Fibroblast of skin of back (primary cell): Measurements from ENCODE around the gene FCN3.

Source experiments
- DNase-seq: peaks from one replicate; pipeline ENCODE4 v3.0.0-alpha.2; 2013

The FCN3 gene

DNA sequence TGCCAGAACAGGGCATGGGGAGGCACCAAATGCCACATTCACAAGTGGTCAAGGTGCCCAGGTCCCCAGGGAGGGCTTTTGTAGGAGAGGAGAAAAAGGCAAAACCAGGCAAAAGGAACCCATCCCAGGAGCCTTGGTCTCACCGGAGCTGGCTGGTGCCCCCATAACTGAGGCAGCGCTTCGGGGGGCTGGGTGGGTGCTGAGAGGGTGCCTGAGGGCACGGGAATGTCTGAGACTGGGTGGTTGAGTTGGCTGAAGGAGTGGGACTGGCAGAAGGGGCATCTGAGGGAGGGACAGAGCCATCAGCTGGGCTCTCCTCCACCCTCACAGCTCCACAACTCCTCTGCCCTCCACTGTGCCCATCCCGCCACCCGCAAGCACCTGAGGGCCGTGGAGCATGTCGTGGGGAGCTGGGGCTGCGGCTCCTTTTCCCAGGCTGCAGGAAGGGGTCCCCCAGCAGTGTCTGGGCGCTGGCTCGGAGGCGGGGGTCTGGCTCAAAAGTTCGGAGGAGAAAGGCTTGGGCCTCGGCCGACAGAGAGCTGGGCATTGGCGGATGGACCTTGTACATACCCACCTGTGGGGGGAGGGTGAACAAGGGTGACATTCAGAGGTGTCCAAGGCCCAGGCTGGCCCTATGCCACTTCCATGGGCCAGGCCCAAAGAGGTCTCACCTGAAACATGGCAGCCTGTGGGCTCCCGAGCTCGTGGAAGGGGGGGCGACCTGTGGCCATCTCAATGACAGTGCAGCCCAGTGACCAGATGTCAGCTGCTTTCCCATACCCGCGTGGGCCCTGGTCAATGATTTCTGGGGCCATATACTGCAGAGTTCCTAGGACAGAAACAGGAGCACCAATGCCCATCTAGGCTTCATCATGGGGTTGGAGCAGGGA is 16.3 kb downstream of the FCN3 start:
- no peak for DNase-seq

DNA sequence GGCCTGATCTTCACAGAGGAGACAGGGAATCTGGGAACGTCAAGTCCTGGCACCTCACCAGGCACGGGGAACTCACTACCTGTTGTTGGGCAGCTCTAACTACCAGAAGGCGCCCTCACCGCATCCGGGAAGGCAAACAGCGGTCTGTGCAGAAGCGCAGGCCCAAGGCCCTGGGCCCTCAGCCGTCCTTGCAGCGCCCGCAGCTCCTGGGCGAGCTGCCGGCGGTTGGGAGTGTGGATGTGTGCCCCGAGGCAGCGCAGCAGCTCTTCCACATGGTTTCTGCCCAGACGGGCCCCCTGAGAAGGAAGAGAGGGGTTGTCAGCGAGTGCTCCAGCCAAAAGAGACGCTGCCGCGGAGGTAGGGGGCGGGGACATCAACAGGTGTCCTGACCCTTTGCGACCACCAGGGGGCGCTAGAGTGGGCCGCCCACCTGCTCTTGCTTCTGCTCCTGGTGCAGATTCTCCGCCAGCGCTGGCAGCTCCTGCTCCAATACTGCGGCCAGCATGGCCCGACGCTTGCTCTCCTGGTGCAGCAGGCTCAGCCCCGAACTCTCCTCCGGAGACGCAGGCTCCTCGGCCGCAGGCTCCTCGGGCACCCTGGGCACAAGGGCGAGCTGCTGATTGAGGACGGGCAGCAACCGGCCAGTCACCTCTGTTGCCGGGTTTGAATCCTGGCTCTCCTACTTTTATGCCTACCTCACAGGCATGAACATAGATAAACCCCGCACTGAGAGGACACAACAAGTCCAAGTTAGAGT is 17.2 kb downstream of the FCN3 start:
- DNase-seq: peak; percentile 47

DNA sequence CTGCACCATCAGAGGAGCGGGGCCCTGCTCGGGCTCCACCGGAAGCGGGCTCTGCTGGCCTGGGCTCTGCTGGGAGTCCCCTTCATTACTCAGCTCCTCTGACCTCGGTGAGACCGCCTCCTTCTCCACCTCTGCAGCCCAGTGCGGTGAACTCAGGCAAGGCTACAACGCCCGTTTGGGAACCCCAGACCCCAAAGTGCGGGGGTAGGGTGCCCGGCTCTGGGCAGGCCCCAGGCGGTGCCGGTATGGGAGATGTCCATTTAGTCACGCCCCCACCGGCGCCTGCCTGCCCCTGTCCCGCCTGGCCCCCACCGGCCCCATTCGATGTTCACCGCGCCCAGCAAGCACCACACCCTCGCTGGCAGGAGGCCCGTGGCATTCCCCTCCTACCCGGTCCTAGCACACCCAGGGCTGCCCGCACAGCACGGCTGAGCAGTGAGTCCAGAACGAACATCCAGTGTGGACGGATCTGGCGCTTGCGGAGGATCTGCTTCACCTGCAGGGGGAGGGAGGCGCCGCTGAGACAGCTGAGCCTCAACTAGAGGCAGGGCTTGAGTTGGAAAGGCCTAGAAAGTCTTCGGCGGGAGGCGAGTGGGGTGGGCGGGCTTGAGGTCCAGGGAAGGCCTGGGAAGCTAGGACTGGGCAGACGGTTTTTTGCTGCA is 17.9 kb downstream of the FCN3 start:
- DNase-seq: no peak

DNA sequence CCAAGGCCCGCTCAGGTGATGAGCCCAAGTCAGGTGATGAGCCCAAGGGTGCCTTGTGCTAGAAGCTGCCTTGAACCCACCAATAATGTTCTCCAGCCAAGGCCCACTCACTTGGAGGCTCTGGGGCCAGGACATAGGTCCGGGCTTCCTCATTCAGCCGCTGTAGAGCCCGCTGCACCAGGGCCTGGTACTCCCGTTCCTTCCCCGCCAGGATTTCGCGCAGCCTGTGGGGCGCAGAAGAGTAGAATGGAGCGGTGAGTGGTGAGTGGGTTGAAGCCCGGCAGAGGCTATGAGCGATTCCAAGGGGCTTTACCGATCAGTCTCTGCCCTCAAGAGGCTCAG is 18.4 kb downstream of the FCN3 start:
- no peak for DNase-seq

DNA sequence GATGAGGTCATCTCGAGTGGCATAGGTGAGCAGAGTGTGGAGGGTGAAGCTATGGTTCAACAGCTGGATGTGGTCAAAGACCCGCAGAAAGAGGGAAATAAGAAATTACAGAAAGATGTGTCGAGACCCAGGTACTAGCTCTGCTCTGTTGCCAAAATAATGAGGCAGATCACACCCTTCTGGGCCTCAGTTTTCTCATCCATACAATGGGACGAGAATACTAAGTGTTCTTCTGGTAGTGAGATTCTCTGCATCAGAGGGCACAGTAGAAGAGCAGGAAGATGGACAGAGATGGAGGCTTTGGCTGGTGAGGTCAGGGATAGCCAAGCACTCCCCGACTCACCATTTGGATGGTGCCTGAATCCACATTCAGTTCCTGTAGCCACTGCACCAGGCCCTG is 18.9 kb downstream of the FCN3 start:
- DNase-seq: no peak

DNA sequence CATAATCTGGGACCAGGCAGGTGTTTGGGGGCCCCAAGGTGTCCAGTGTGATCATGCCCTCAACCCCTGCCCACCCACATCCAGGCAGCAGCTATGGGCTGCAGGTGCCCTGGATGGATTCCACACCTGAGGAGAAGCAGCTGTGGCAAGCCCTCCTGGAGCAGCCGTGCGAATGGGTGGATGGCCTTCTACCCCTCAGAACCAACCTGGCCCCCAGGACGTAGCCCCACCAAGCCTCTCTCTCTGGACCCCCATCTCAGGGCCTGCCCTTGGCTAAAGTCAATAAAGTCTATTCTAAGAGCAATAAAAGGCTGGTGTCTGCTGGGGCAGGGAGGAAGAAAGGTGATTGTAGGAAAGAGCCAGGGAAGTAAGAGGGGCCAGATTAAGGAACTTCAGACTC is 21.0 kb downstream of the FCN3 start:
- DNase-seq: no peak

DNA sequence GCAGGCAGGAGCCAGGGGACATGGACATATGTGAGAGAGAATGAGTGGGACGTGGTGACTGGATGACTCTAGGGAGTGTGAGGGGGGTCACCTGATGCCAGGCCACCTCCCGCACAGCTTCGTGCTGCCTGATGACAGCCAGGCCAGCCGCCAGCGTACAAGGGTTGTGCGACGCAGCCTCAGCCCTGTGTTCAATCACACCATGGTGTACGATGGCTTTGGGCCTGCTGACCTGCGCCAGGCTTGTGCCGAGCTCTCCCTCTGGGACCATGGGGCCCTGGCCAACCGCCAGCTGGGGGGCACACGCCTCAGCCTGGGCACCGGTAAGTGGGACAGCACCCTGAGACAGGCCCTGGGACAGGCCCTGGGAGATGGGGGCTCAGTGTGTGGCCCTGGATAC is 21.5 kb downstream of the FCN3 start:
- no peak for DNase-seq

DNA sequence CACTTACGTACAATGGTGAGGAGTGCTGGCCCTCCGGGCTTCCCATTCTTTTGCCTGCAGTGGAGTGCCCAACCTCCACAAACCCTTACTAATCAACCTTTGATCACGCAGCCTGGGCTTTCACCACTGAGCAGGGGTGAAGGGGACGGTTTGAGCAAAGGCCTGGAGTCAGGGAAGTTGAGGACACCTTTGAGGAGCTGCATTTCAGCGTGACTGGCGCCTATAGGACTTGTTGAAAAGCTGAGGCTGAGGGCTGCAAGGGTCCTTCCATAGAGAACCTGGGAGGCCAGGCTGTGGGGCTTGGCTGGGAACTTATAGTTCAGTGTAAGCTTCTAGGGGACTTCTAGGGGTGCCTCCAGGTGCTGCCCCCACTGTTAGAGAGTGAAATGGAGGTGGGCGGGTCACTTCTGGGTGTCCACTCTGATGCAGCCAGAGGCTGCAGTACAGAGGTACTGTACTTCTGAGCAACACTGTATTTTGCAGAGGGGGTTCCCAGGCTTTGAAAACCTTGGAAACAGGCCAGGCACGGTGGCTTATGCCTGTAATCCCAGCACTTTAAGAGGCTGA is 23.0 kb downstream of the FCN3 start:
- DNase-seq: no peak

DNA sequence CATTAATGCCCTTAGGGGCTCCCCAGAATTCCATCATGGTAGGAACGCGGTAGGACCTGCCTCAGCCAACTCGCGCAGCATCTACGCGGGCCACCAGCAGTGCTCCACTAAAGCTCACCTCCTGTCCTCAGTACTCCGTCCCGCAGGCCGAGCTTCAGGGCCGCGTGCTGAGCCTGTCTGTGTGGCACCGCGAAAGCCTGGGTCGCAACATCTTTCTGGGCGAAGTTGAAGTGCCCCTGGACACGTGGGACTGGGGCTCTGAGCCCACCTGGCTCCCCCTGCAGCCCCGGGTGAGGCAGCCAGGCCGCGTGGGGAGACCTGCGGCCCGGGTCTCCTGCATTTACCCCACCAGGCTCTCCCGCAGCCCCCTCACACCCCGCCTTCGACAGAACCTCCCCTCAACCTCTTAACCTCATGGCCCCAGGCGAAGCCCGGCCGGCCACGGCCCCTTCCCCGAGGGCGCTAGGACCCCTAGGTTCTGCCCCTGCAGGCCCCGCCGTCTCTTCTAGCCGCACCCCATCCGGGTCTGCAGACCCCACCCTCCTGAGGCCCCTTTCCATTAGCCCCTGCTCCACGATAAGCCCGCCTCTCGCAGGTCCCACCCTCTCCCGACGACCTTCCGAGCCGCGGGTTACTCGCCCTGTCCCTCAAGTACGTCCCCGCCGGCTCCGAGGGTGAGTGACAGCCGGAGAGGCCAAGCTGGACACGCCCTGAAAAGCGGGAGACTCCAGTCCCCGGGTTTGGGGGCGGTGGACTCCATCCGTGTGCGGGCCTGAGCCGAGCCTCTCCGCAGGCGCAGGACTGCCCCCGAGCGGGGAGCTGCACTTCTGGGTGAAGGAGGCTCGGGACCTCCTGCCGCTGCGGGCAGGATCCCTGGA is 23.7 kb downstream of the FCN3 start:
- DNase-seq: peak; percentile 25

DNA sequence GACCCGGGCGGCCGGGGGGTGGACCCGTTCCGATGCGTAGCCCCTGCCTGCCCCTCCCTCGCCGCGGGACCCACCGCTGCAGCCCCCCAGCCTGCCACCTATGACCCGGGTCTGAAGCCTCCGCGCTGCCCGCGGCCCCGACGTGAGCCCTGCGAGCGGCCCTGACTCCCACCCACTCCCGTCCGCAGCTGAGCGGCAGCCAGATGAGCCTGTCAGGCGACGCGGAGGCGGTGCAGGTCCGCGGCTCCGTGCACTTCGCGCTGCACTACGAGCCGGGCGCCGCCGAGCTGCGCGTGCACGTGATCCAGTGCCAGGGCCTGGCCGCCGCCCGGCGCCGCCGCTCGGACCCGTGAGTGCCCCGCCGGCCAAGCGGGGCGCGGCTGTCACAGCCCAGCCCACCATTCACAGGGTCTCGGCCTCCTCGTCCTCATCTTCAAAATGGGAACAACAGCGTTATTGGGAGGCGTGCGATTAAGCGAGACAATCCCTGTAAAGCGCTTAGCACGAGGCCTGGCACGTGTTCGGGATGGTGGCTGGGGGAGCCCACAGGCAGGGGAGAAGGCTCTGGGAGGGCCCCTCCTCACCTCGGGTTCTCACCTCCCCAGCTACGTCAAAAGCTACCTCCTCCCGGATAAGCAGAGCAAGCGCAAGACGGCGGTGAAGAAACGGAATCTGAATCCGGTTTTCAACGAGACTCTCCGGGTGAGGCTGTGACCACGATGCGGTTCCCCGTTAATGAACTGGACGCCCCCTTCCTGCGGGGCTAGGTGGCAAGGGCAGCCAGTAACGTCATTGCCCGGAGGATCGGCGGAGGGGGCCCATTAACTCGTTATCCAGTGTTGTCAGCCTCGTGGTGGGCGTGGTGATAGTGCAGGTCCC is 24.6 kb downstream of the FCN3 start:
- DNase-seq: peak; percentile 63

DNA sequence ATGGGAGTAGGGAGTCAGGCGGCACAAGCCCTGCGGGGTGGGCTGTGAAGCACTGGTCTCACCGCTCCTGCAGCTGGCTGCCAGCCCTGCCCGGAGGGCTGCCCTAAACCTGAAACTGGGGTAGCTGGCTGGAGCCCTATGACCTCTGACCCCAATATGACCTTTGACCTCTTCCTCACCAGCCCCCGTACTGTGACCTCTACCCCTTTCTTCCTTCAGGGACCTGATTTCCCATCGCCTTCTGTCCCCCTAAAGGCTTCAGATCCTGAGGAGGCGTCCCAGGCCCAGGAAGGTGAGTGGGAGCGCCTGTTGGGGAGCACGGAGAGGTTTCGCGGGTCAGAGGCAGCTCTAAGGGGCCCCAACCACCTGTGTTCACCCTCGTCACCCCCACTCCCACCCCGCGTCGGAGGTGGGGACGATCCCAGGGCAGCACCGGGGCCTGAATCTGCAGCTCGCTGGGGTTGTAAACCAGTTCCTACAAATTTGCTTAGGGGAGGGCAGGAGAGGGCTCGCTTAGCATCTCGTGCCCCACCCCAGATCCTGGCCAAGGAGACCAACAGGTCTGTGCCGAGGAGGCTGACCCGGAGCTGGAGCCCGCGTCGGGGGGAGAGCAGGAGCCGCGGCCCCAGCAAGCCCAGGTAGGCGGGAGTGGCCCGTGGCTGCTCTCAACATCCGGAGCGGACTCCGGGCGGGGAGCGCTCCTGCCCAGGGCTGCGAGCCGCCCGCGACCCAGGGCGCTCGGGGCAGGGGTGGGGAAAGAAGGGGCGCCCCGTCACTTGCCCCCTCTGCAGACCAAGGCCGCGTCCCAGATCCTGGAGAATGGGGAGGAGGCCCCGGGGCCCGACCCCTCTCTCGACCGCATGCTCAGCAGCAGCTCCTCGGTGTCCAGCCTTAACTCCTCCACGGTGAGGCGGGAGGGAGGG is 25.5 kb downstream of the FCN3 start:
- peak; percentile 22 for DNase-seq

DNA sequence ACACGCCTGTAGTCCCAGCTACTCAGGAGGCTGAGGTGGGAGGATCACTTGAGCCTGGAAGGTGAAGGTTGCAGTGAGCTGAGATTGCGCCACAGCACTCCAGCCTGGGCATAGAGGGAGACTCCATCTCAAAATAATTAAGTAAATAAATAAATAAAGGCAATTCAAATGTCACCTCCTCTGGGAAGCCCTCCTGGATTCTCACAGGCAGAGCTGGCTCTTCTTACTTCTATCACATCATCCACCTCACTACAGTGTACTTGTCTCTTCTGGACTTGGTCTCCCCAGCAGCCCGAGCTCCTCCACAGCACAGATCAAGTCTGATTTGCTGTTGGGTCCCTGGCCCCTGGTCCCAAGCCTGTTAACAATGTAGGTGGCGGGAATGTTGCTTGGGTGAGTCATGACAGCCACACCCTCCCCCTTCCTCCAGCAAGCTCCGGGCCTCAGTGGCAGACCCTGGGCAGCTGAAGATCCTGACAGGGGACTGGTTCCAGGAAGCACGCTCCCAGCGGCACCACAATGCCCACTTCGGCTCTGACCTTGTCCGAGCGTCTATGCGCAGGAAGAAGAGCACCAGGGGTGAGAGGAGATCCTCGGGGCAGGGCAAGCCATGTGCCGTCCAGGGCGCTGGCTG is 27.5 kb downstream of the FCN3 start:
- peak; percentile 36 for DNase-seq

DNA sequence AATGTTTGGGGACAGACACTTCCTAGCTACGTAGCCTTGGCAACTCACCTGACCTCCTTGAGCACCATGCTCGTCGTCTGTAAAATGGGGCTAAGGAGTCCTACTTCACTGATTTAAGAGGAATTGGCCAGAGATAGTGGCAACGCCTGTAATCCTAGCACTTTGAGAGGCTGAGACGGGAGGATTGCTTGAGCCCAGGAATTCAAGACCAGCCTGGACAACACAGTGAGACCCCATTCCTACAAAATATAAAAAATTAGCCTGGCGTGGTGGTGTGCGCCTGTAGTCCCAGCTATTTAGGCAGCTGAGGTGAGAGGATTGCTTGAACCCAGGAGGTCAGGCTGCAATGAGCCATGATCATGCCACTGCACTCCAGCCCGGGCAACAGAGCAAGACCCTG is 28.3 kb downstream of the FCN3 start:
- no peak for DNase-seq

DNA sequence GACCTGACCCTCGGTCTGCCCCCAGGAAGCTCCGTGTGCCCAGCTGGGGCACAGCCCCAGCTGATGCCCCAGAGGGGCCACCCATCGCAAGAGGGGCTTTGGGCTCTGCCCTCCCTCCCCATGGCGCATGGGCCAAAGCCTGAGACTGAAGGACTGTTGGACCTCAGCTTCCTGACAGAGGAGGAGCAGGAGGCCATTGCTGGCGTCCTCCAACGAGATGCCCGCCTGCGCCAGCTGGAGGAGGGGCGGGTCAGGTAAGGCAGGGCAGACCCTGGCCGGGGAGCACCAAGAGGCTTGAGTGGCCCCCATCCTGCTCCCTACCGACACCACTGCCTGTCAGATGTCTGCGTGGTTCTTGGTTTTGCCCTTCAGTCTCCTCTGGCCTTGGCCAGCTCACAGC is 29.4 kb downstream of the FCN3 start:
- no peak for DNase-seq

DNA sequence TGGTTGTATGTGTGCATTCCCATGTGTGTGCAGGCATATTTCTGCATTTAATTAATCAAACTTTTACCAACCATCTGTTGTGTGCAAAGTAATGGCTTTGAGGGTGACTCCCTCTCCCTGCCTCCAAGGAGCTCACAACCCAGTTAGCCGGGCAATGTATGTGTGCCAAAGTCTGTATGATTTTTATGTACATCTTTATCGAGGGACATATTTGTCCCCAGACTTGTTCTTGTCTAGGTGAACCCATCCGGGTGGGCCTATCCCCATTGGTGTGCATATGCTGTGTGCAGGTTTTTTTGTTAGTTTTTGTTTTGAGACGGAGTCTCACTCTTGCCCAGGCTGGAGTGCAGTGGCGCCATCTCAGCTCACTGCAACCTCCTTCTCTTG is 31.0 kb downstream of the FCN3 start:
- DNase-seq: no peak

DNA sequence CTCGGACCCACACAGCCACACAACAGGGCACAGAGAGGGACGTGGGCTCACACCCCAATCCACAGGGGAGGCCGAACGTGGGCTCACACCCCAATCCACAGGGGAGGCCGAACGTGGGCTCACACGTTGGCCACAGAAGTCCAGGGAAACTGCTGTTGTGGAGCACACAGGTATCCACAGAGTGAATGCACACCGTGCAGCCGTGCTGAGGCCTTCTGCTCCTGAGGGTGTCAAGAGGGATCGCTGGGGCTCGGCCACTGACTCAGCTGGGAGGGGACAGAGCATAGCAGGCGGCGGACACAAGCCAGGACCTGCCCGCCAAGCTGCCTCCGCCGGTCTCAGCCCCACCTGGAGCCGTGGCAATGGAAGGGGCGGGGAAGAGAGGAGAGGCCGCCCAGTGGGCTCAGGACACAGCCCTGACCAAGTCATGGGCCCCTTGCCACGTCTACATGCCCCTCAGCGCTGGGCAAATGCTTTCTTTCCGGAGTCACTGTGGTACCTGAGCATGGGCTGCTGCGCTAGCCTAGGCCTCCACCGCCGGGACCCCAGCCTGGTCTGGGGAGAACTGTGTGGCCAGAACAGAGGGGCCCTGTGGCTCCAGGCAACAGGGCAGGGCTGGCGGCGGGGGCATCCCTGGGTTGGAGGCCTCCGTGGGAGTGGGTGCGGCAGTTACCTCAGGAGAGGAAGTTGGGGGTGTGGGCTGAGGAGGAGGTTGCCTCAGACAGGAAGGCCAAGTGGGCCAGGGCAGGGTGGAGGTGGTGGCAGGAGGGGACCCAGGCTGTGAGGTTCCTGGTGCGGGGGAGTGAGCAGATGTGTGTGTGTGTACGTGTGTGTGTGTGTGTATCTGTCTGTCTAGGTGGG is 31.6 kb downstream of the FCN3 start:
- DNase-seq: no peak

DNA sequence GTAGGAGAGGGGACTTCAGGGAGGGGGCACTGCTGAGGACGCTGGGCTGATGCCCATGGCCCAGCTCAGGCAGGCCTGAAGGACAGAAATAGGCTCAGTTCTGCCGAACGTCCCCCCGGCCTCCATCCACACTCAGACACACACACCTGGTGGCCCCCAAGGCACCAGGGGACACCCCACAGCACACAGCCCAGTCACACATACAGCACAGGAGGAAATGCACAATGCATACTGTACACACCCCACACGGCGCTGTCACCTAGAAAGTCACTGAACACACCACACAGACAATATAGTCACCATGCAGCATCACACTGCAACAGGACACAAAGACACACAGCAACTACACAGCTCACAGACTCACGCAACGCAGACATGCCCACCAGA is 32.2 kb downstream of the FCN3 start:
- DNase-seq: no peak

DNA sequence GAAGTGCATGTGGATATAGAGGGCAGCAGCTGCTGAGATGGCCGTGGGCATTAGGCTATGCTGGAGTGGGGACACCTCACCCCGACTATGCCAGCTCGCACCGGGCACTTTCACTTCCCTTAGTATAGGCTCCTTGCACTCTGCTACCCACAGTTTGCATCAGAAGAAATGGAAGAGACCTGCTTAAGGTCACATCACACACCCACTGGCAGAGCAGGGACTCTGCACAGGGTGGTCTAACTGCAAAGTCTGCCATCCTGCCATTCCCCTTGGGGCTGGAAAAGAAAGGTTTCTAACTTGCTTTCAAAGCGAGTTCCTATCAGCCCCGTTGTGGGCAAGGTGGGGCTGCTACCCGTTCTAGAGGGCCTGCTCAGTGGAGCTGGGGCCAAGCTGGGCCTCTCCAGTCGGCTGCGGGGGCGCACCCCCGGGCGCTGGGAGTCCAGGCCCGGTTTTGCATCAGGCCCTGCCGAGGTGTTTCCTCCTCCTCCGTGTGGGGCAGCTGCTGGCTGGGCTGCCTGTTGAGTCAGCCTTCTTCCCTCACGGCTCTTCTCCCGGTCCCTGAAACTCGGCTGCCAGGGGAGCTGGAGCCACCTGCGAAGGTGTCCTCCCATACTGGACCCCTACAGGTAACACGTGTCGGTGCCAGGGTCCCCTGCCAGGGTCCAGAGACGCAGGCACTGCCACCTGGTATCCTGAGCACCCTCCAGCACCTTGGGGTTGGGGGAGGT is 32.9 kb downstream of the FCN3 start, which contains the start of gene SYTL1:
SYTL1 (plus strand) TSS at position 498 of the 728 bp plus-strand sequence. CDS start 3,313 bp downstream, outside the sequence.
- DNase-seq: peak; percentile 75
